BLaER1 (cell line): ENCODE measurements around the gene ECHS1.

Source experiments
- H3K27ac ChIP-seq: shearing (Covaris generic); formaldehyde crosslinking; 2 replicates; pipeline ENCODE4 v1.8.1; 2022
- H3K27me3 ChIP-seq: shearing (Covaris generic); formaldehyde crosslinking; 2 replicates; pipeline ENCODE4 v1.8.1; 2022
- H3K36me3 ChIP-seq: shearing (Covaris generic); formaldehyde crosslinking; 2 replicates; pipeline ENCODE4 v1.8.1; 2022
- H3K4me1 ChIP-seq: shearing (Covaris generic); formaldehyde crosslinking; 2 replicates; pipeline ENCODE4 v1.8.1; 2022
- H3K4me2 ChIP-seq: shearing (Covaris generic); formaldehyde crosslinking; 2 replicates; pipeline ENCODE4 v1.8.1; 2022
- H3K4me3 ChIP-seq: shearing (Covaris generic); formaldehyde crosslinking; 2 replicates; pipeline ENCODE4 v1.8.1; 2022
- H3K9ac ChIP-seq: shearing (Covaris generic); formaldehyde crosslinking; 2 replicates; pipeline ENCODE4 v1.8.1; 2022
- H3K9me3 ChIP-seq: shearing (Covaris generic); formaldehyde crosslinking; 2 replicates; pipeline ENCODE4 v1.8.1; 2022
- H4K20me1 ChIP-seq: shearing (Covaris generic); formaldehyde crosslinking; 2 replicates; pipeline ENCODE4 v1.8.1; 2022
- Cebpa-rat ChIP-seq: shearing (Covaris generic); IDR thresholded peaks from 2 replicates; pipeline ENCODE4 v1.8.1; 2022

ECHS1 gene

GRCh38 chr10:133343558-133343957, 29.6 kb downstream of the ECHS1 start:
- no peak overlapping the region for H3K9ac ChIP-seq
- H3K27me3 ChIP-seq = no peaks in the 10 kb centered on the region
- H3K9me3 ChIP-seq = peaks cover 18% of the 10 kb centered on the region
- no peak for TF ChIP-seq Cebpa-rat
- H3K4me3 ChIP-seq = no peak overlapping the region
- H3K4me2 ChIP-seq = no peak overlapping the region
- no peaks in the 10 kb centered on the region for H3K36me3 ChIP-seq
- H4K20me1 ChIP-seq = no peaks in the 10 kb centered on the region
- peaks cover 17% of the 10 kb centered on the region for H3K4me1 ChIP-seq
- no peak overlapping the region for H3K27ac ChIP-seq

- Histone ChIP-seq H3K27ac (no peak overlapping the region), H3K4me1 (peaks cover 17% of the 10 kb centered on the region), H3K4me2 (no peak overlapping the region), H3K9me3 (peaks cover 24% of the 10 kb centered on the region), H3K27me3 (peaks cover 5% of the 10 kb centered on the region), H3K36me3 (no peaks in the 10 kb centered on the region), H4K20me1 (no peaks in the 10 kb centered on the region), H3K4me3 (no peak overlapping the region), H3K9ac (no peak overlapping the region)
- no peak for TF ChIP-seq Cebpa-rat
These were observed 30.2 kb downstream of the ECHS1 start for GRCh38 chr10:133342942-133343341.

- H3K4me1 ChIP-seq = peaks cover 21% of the 10 kb centered on the region
- H3K36me3 ChIP-seq = no peaks in the 10 kb centered on the region
- peaks cover 15% of the 10 kb centered on the region for H3K27me3 ChIP-seq
- no peak overlapping the region for H3K4me3 ChIP-seq
- TF ChIP-seq Cebpa-rat = no peak
- H4K20me1 ChIP-seq = no peaks in the 10 kb centered on the region
- H3K9ac ChIP-seq = no peak overlapping the region
- H3K4me2 ChIP-seq = no peak overlapping the region
- H3K9me3 ChIP-seq = peaks cover 33% of the 10 kb centered on the region
- H3K27ac ChIP-seq = no peak overlapping the region
These were observed 31.2 kb downstream of the ECHS1 start for GRCh38 chr10:133341983-133342382.

- peaks cover 44% of the 10 kb centered on the region for H3K9me3 ChIP-seq
- H3K9ac ChIP-seq = no peak overlapping the region
- H3K4me2 ChIP-seq = no peak overlapping the region
- H4K20me1 ChIP-seq = no peaks in the 10 kb centered on the region
- no peak overlapping the region for H3K27ac ChIP-seq
- H3K4me1 ChIP-seq = peaks cover 30% of the 10 kb centered on the region
- TF ChIP-seq Cebpa-rat = no peak
- H3K36me3 ChIP-seq = no peaks in the 10 kb centered on the region
- H3K27me3 ChIP-seq = peaks cover 36% of the 10 kb centered on the region
- no peak overlapping the region for H3K4me3 ChIP-seq
These were observed 33.3 kb downstream of the ECHS1 start for GRCh38 chr10:133339708-133340380.

- Histone ChIP-seq H3K9me3 (peaks cover 49% of the 10 kb centered on the region), H4K20me1 (no peaks in the 10 kb centered on the region), H3K4me2 (no peak overlapping the region), H3K36me3 (no peaks in the 10 kb centered on the region), H3K4me1 (peaks cover 23% of the 10 kb centered on the region), H3K4me3 (no peak overlapping the region), H3K9ac (no peak overlapping the region), H3K27ac (no peak overlapping the region), H3K27me3 (peaks cover 48% of the 10 kb centered on the region)
- TF ChIP-seq Cebpa-rat = no peak
These were observed 34.8 kb downstream of the ECHS1 start for GRCh38 chr10:133338080-133339071.

- Histone ChIP-seq H3K27me3 (peaks cover 56% of the 10 kb centered on the region), H3K36me3 (no peaks in the 10 kb centered on the region), H3K4me2 (peak overlapping the region; percentile 49), H3K4me1 (peaks cover 23% of the 10 kb centered on the region), H3K9me3 (peaks cover 49% of the 10 kb centered on the region), H3K9ac (no peak overlapping the region), H3K4me3 (no peak overlapping the region), H4K20me1 (no peaks in the 10 kb centered on the region), H3K27ac (no peak overlapping the region)
- TF ChIP-seq Cebpa-rat = no peak
These were observed 35.8 kb downstream of the ECHS1 start for GRCh38 chr10:133337370-133337725.

- Histone ChIP-seq H4K20me1 (no peaks in the 10 kb centered on the region), H3K27me3 (peaks cover 62% of the 10 kb centered on the region), H3K4me2 (peak within 1 kb of the TSS; percentile 49), H3K9me3 (peaks cover 49% of the 10 kb centered on the region), H3K4me1 (peaks cover 23% of the 10 kb centered on the region), H3K4me3 (no peak within 1 kb of the TSS), H3K36me3 (no peaks in the 10 kb centered on the region), H3K27ac (no peak within 1 kb of the TSS), H3K9ac (no peak within 1 kb of the TSS)
- no peak for TF ChIP-seq Cebpa-rat
These were observed 36.4 kb downstream of the ECHS1 start, which contains the start of gene CALY for GRCh38 chr10:133336577-133337369. Gene CALY, minus strand, starts transcription at chr10:133336896. Its CDS starts 7,907 bp downstream, at chr10:133328989.

- Histone ChIP-seq H3K4me1 (peaks cover 23% of the 10 kb centered on the region), H3K4me2 (peak overlapping the region; percentile 49), H4K20me1 (no peaks in the 10 kb centered on the region), H3K9ac (no peak overlapping the region), H3K4me3 (no peak overlapping the region), H3K9me3 (peaks cover 49% of the 10 kb centered on the region), H3K27me3 (peaks cover 66% of the 10 kb centered on the region), H3K36me3 (no peaks in the 10 kb centered on the region), H3K27ac (no peak overlapping the region)
- TF ChIP-seq Cebpa-rat = no peak
These were observed 37.0 kb downstream of the ECHS1 start for GRCh38 chr10:133336118-133336576.

- TF ChIP-seq Cebpa-rat = no peak
- Histone ChIP-seq H3K27me3 (peaks cover 66% of the 10 kb centered on the region), H3K4me2 (0 out of 2 replicates have a peak overlapping the region, but pooled peaks have one; percentile 9), H3K36me3 (no peaks in the 10 kb centered on the region), H3K9me3 (peaks cover 49% of the 10 kb centered on the region), H3K9ac (no peak overlapping the region), H3K4me3 (0 out of 2 replicates have a peak overlapping the region, but pooled peaks have one; percentile 25), H4K20me1 (no peaks in the 10 kb centered on the region), H3K27ac (no peak overlapping the region), H3K4me1 (peaks cover 23% of the 10 kb centered on the region)
These were observed 37.7 kb downstream of the ECHS1 start for GRCh38 chr10:133335246-133336117.
